ENCODE results near the gene ZFYVE28.

ZFYVE28 gene

DNA sequence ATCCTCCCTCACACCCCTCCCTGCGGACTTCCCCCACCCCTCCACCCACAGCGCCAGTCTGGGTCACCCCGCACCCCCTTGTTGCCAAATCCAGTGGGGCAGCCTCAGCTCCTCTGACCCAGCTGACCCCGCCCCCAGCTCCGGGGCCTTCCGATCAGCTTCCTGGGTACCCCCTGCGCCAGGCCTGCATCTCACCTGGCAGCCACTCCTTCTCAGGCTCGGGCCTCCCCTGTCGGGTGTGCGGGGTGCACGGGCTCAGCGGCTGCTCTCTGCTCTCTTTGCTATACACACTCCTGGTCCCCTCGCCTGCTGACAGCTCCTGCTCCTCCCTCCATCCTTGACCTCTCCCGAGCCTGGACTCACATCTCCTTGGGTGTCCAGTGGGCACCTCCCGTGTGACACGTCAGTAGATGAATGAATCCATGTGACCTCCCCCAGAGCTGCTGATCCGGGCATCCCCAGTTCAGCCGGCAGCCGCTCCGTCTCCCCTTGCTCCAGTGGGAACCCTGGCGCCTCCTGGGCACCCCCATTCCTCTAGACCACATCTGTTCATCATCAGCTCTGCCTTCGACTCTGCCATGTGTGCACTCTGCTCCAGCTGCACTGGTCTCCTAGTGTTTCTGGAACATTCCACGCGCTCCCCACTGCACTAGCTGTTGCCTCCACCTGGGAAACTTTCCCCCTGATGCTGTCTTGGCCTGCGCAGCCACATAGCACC is 10.2 kb upstream of the ZFYVE28 start:
- DNase-seq (ENCODE audit: low read depth, low spot score) = no peak

DNA sequence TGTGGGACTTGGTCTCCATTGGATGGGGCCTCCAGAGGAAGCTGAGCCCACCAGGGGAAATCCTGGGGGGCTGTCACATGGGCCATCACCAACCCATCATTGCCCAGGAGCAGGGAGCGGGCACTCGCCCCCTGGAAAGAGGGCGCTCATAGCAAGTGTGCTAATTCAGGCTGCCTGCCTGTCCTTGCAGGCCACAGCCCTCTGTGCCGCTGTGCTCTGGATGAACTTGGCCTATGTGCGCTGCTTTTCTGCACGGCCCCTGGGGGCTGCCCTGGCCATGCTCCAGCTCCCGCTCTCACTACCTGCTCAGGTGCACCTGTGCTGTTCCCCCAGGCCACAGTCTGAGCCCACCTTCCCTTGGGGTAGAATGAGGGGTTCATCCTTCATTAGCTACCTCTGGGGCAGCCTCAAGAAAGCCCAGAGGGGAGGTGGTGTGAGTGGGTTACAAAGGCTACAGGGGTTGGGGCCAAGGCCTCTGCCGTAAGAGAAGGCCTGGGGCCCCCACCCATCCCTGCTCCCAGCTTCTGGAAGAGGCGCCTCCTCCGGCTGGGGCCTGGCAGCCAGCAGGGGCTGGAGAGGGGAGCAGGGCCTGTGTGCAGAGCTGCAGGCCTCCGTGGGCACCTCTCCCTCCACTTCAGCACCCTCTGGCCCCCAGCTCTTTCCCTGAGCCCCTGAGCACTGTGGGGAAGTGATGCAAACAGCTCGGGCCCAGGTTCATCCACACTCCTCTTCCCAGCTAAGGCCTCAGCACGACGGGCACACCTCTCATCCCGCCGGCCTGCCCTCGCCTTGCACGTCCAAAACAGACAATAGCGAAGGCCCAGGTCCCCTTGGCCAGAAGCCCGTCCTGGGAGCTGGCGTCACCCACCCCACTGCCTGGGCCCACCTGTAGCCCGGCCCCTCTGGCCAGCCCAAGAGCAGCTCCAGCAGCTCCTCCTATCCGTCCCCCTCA is 9.2 kb upstream of the ZFYVE28 start:
- DNase-seq (ENCODE audit: low read depth, low spot score) = no peak

DNA sequence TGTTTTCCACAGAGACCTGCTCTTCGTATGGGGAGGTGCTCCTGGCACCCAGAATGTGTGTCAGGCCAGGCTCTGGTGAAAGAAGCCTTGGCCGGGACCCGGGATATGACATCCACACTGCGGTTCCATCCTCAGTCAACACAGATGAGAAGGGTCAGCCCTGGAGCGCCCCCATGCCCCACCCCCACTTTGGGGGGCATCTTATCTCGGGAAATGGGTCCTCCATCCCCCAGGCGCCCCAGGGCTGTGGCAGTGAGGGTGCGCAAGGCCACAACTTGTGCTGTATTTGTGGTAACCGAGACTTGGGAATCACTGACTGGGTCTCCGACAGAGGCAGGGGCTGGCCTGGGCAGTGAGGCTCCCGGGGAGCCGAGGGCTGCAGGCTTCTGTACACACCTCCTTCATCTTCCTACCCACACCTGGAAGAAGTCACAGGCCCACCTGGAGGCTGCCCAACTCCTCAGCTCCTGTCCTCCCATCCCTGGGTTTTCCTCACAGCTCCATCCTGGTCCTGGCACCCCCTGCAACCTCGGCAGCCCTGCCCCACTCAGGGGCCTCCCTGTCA is 8.3 kb upstream of the ZFYVE28 start:
- no peak for DNase-seq (ENCODE audit: low read depth, low spot score)

DNA sequence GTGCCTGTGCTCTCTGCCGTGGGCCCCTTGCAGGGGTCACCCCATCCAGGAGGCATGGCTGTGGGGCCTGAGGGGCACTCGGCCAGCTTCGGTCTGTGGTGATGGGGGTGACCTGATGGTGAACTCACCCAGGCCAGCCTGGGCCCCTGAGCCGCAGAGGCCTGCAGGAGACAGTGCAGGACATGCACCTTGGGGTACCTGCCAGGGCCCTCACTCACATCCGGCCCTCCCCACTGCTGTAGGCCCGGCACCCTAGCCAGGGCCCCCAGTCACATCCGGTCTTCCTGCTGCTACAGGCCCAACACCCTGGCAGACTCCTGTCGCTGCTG is 7.6 kb upstream of the ZFYVE28 start:
- no peak for DNase-seq (ENCODE audit: low read depth, low spot score)

DNA sequence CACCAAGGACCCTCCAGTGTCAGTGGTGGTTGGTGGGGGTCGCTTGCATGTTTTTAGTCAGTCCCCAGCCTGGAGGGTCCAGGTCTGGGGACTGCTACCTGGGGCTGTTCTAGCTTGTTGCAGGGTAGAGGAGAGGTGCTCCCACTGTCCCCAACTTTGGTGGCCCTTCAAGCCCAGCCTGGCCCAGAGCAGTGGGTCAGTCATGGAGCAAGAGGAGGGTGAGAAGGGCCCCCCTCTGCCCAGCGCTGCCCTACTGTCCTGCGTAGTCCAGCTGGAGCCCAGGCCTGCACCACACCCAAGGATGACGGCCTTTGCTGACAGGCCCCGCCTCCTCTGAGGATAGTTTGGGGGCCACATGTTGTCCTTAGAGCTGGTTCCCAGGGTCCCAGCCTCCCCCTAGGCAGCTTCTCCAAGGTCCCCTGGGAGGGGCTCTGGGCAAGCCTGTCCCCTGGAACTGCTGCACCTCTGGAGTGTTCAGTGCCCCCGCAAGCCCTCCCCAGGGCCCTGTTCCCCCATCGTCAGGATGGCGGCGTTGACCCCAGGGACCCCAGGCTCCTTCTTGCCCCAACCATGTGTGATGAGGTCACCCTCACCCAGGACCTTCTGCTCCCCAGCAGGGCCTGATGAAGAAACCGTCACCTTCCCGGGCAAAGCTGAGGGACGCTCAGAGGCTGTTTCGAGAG is 7.1 kb upstream of the ZFYVE28 start:
- no peak for DNase-seq (ENCODE audit: low read depth, low spot score)

DNA sequence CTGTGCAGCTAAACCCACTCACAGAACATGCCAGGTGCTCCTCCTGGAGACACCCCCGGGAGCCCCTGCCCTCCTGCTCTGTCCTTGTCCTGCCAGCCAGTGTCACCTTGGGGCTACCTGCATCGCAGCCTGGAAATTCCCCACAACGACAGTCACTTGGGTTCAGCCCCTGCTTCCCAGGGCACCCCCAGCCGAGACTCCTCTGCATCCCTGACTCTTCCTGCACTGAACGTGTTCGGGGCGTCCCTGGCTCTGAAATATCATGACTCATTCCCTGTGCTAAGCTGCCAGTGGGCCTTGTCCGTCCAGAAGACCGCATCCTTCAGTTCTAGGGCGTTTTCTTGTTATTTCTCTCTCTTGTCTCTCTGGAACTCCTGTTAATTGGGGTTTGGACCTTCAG is 6.1 kb upstream of the ZFYVE28 start:
- no peak for DNase-seq (ENCODE audit: low read depth, low spot score)

DNA sequence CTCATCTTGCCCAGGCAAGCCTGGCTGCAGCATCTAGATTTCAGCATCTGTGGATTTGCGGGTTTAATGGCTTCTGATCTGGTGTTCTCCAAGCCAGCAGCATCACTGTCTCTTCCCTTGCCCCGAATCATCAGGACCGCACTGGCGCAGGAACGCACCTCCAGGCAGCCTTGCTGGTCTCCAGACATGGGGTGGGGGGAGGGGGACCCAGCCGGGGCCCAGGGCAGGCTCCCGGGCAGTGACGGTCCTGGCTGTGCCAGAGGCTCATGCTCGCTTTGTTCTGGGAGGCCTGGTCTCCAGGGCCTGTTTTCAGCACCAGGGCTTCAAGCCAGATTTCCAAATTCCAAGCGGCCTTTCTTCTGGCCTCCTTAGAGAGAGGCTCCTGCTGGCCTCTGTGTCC is 5.2 kb upstream of the ZFYVE28 start:
- DNase-seq (ENCODE audit: low read depth, low spot score) = no peak

DNA sequence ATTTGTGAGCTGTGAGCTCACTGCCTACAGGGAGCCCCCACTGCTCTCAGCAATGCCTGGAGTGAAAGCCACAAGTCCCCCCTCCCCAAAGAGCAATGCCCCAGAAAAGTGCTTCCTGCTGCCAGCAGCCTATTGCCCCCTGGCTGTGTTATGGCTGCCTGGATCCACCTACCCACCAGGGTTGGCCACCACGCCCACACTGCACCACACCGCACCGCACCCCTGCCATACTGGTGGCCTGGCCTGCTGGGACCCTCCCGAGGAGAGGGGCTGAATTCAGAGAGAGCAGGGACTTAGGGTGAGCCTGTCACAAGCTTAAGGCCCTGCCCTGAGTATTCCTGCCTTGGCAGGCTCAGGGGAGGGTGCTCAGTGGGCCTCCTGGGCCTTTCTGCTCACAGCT is 4.6 kb upstream of the ZFYVE28 start:
- DNase-seq (ENCODE audit: low read depth, low spot score) = no peak

DNA sequence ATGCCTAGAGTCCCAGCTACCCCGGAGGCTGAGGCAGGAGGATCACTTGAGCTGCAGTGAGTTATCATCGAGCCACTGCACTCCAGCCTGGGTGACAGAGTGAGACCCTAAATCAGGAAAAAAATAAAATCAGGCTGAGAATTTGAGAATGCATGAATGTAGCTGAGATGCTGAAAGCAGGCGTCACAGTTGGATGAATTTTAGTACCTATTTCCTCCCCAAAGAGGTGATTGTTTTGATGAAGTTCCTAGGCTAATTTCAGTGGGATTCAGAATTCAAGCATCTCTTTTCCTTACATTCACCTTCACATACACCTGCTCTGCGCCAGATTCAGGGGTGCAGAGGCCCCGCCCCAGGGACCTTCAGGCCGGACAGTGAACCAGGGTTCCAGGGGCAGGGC is 3.5 kb upstream of the ZFYVE28 start:
- no peak for DNase-seq (ENCODE audit: low read depth, low spot score)

DNA sequence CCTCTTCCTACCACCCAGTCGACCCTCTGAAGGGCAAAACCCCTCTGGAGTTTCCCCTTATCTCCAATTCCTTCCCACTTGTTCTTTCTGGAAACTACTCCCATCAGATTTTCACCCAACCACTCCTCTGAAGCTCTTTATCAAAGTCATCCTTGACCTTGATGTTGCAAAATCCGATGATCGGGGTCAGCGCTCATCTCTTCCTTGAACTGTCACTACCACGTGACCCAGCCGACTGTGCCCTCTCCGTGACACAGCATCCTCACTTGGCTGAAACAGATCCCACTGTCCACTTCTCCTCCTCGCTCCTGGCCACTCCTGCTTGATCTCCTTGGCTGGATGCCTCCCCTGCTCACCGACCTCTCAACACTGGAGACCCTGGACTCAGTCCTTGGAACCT is 1.4 kb upstream of the ZFYVE28 start:
- no peak for DNase-seq (ENCODE audit: low read depth, low spot score)

DNA sequence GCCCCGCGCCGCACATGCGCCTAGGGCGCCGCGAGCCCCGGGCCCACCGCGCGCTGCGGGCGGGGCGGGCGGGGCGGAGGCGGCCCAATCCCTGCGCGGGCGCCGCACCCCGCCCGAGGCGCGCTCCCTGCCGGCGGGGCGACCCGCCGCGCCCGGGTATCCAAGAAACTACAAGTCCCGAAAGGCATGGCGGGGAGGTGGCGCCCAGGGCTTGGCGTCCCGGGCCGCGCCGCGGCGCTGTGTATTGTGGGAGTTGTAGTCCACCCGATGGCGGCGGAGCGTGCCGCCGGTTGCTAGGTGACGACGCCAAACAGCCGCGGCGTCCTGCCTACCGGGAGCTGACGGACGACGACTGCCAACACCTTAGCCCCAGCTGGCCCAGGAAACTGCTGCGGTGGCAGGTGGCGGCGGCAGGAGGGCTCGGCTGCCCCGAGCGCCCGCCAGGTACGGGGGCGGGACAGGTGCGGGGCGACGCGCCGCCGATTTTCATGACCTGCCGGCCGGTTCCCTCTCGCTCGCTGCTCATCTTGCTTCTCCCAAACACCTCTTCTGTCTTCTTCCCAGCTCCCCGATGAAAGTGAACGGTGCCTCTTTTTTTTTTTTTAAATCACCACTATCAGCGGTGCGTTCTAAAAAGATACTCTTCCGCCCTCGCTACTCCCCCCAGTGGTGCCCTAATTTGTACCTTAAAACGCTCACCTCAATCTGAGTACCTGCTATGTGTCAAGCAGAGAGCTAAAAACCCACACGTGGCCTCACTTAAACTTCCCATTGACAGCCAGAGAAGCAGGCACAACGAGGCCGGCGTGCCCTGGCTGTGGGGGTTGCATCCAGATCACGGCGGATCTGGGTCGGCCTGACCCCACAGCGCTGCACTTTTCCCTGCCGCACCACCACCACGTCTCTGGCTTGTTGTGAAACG is 466 bp upstream of the ZFYVE28 start, which contains the start of gene CFAP99:
CFAP99 (plus strand) TSS at position 306 of the 922 bp plus-strand sequence.
- peak; percentile 85 for DNase-seq (ENCODE audit: low read depth, low spot score)

DNA sequence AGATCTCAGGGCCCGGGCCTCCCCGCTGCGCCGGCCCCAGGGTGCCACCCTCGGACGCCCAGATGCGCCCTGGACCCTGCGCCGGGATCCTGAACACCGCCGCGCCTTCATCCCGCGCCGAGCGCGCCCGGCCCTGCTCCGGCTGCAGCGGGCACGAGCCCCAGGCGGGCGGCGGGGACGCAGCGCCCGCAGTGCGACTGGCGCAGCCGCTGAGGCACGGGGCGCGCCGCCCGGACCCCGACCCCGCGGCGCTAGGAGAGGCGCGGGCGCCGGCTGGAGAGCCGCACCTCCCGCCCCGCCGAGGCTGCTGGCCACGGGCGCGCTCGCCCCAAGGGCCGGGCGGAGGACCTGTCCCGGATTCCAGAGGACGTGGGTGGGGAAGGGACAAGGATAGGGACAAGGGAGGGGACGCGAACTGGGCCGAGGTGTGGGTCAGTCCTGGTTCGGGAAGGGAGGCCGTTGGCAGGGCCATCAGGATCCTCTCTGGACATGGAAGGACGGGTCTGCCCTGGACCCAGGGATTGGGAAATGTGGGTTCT is 1.1 kb downstream of the ZFYVE28 start:
- no peak for DNase-seq (ENCODE audit: low read depth, low spot score)

DNA sequence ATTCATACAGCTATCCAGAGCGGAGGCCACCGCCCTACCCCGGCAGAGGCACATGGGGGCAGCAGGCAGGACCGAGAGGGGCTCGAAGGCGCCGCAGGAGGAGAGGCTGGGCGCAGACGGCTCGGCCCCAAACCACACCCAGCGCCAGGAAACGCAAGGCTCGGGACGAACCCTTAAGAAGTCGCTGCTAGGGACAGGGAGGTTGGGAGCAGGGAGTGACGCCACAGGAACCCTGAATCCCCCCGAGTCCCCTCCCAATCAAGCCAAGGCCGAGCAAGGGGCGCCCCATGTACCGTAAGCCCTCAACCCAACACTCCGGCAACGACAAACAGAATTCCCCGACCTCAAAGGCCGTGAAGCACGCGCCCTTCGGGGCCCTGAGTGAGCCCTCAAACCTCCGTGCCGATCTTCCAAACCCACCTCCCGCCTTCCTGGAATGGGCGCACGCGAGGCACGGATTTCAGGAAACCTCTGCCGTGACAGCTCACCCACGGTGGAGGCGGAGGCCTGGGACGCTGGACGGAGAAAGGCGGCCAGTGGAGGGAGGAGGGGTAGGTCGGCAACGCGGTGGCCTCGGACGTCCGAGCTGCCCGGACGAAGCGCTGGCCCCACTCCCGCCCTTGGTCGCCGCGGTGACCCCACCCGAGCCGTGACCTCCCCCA is 1.8 kb downstream of the ZFYVE28 start:
- DNase-seq (ENCODE audit: low read depth, low spot score) = no peak

DNA sequence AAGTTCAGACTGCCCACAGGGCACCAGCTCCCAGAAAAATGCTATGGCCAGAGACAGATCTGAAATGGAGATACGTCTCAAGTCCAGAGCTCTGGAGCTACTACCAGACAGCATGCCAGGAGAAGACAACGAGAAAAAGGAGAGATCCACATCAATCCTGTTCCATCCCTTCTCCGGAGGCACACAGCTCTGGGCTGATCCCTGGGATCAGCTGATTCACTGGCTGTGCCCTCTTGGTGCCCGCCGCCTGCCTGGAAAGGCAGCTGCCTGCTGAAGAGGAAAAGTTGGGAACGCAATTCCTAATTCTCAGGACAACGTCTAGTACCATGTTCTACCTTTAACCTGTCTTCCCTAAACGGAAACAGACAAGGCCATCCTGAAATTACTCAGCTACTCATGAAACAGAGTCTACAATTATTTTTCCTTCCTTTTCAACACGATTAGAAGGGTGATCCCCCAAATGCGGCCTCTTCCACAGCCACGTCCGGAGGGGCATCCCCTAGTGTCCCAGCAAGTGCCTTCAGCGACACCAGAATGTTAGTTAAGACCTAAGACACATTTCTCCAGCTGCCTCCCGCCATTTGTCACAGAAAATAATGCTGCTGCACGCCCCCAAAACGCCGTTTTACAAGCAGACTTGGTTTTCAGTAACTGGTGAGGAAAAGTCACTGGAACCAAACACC is 2.4 kb downstream of the ZFYVE28 start:
- DNase-seq (ENCODE audit: low read depth, low spot score) = no peak

DNA sequence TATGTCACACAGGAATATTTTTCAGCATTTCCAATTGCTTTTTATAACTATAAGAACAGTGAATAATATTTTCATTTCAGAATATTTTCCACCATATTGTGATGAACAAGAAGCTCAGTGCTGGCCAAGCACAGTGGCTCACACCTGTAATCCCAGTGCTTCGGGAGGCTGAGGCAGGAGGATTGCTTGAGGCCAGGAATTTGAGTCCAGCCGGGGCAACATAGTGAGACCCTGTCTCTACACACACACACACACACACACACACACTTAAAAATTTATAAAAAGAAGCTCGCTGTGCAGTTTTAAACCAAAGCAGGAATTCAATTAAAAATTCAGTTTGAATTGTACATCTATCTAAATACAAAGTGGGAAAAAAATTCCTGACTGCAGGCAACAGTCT is 3.2 kb downstream of the ZFYVE28 start:
- no peak for DNase-seq (ENCODE audit: low read depth, low spot score)

DNA sequence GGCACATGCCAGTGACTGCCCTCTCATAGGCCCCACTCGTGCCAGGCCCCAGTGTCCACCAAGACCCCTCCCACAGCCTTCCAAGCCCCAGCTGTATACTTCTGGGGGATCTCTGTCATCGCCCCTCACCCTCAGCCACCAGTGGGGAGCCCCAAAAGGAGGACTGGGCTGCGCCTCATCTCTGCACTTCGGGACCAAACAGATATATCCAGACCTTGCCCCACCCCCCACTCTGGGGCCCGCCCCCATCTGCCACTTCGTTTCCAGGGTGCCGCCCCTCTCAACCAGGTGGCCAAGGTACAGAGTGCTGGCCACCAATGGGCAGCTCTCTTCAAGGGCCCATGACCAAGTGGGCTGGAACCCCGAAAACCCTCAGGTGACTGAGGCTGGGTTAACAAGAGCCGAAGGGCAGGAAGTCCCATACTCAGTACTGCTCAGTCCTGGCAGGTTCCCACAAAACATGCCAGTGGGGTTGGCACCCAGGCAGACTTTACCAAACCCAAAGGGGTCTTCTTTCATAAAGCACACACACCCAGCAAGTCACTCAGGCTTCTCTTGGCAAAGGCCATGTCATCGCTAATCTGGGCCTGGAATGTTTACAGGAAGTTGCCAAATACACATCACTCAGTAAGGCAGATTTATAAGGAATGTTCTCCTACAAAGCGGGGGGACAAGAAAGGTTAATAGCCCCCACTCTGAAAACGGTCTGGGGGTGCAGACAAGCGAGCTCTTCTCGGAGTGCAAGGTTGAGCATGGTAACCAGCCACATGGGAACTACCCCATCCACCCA is 4.4 kb downstream of the ZFYVE28 start:
- DNase-seq (ENCODE audit: low read depth, low spot score) = no peak

DNA sequence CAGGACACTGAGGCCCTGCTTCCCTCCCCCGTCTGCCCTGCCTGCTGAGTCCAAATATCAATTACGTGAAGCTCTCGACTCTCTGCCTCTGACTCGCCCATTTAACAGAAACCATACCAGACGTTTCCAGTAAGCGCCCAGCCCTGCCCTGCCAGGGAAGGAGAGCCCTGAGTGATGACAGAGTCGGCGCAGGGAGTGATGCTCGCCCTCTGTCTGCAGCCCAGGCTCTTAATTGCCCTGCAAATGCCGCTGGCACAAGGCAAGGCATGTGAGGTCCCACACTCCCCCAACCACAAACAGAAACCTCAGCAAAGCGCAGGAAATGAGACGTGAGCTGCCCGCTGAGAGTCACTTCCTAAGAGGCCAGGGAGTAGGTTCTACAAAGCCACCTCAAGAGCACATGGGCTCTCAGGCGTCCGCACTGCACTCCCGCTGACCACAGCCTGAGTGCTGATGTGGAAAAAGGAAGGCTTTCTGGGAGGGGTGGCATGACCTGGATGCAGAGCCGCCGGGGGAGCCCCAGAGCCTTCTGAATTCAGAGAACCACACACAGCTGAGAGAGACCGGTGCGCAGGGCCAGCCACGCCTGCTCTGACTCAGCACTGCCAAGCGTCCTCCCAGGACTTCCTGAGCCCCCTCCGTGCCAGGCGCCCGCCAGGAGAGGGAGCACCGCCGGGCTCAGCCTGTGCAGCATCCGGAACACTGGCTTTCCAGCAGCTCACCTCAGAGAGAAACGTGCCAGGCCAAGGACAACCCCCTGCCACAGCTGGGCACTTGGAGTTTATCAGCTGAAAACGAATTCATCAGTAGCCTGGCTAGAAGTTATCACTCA is 5.3 kb downstream of the ZFYVE28 start:
- peak; percentile 78 for DNase-seq (ENCODE audit: low read depth, low spot score)

DNA sequence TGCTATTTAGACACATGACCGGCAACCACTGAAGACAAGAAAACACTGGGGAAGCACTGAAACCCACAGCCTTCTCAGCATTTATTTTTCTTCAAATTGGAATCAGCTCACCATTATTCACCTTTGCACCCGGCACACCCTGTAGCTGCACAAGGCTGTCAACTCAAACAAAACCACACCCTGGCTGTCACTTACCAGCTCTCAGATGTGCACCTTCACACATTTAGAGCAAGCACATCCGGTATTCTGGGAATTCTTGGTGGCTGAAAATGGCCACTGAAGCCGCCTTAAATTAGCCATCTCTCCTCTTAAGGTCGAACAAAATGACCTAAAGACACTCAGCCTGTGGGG is 5.9 kb downstream of the ZFYVE28 start:
- DNase-seq (ENCODE audit: low read depth, low spot score) = no peak

All from iPS DF 19.7 (cell line).